CD4-positive, alpha-beta T cell treated with Interleukin-1 beta for 1 hour (primary cell): Measurements from ENCODE around the gene DSG2.

Experiments used
- DNase-seq, 2 donors: peaks; one replicate each; pipeline ENCODE4 v3.0.0-alpha.2; 2020 to 2022

Gene DSG2

GRCh38 chr18:31592506-31593157 lies 94.7 kb downstream of the DSG2 start:
- no peak for DNase-seq

- no peak for DNase-seq
These were observed 97.3 kb downstream of the DSG2 start for GRCh38 chr18:31595121-31595771.

- DNase-seq, result no peak
These were observed 98.3 kb downstream of the DSG2 start for GRCh38 chr18:31596081-31596872.

- DNase-seq, result no peak
These were observed 100.2 kb downstream of the DSG2 start for GRCh38 chr18:31598021-31598805.
